ENCODE data around the gene SH3BGRL3.

GRCh38 chr1:26306290-26307229 is 26.7 kb downstream of the SH3BGRL3 start, which contains the start of gene UBXN11:
- TF ChIP-seq, protein P1, sequence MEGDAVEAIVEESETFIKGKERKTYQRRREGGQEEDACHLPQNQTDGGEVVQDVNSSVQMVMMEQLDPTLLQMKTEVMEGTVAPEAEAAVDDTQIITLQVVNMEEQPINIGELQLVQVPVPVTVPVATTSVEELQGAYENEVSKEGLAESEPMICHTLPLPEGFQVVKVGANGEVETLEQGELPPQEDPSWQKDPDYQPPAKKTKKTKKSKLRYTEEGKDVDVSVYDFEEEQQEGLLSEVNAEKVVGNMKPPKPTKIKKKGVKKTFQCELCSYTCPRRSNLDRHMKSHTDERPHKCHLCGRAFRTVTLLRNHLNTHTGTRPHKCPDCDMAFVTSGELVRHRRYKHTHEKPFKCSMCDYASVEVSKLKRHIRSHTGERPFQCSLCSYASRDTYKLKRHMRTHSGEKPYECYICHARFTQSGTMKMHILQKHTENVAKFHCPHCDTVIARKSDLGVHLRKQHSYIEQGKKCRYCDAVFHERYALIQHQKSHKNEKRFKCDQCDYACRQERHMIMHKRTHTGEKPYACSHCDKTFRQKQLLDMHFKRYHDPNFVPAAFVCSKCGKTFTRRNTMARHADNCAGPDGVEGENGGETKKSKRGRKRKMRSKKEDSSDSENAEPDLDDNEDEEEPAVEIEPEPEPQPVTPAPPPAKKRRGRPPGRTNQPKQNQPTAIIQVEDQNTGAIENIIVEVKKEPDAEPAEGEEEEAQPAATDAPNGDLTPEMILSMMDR (IDR thresholded peaks at IDR 0.05; ENCODE audit: insufficient read depth, low read depth, low read length) = no peak
- no peak for TF ChIP-seq EZH2 (IDR thresholded peaks at IDR 0.05; ENCODE audit: insufficient read depth, low read length)

Data from astrocyte (in vitro differentiated cells and primary cell).